ENCODE data around the gene SCGB2A2.

Gene SCGB2A2

DNA sequence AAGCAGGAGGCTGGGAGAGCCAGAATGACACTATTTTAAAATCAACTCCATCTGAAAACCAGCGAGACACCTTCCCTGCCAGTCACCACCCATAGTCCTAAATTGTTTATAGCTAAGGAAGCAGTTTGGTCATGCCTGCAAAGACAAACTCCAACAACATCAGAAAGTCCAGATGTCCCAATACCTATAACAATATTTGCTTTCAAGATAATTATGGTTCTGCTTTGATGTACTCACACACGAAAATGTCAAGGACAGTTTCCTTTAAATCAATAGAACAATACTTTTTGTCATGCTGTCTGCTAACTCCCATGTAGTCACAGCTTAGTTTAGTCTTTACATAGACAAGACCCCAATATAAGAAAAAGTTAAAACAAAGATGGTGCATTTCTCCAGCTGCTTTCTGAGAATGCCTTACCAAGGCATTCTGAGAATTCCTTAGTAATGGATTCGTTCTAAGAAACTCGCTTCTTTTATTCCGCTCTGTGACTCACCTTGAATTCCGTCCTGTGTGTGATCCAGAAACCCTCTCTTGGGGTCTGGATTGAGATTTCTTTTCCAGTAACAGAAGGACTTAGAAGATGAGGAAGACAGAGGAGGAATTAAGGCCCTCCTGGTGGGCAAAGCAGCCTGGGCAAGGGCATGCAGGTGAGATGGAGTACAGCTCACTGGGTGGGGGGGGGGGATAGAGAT is 9.6 kb upstream of the SCGB2A2 start:
- DNase-seq (ENCODE audit: low read depth): no peak
- H3K4me3 ChIP-seq (ENCODE audit: low read depth, low read length): no peak overlapping the region

GRCh38 chr11:62264004-62264403 is 6.0 kb upstream of the SCGB2A2 start:
- no peak for DNase-seq (ENCODE audit: low read depth)
- TF ChIP-seq, protein P1, sequence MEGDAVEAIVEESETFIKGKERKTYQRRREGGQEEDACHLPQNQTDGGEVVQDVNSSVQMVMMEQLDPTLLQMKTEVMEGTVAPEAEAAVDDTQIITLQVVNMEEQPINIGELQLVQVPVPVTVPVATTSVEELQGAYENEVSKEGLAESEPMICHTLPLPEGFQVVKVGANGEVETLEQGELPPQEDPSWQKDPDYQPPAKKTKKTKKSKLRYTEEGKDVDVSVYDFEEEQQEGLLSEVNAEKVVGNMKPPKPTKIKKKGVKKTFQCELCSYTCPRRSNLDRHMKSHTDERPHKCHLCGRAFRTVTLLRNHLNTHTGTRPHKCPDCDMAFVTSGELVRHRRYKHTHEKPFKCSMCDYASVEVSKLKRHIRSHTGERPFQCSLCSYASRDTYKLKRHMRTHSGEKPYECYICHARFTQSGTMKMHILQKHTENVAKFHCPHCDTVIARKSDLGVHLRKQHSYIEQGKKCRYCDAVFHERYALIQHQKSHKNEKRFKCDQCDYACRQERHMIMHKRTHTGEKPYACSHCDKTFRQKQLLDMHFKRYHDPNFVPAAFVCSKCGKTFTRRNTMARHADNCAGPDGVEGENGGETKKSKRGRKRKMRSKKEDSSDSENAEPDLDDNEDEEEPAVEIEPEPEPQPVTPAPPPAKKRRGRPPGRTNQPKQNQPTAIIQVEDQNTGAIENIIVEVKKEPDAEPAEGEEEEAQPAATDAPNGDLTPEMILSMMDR (IDR thresholded peaks at IDR 0.05; ENCODE audit: low read depth, low read length, missing control alignments): no peak

More for the DNA sequence above, 9.6 kb upstream of the SCGB2A2 start:
- TF ChIP-seq, protein P1 (IDR thresholded peaks at IDR 0.05; ENCODE audit: low read depth, low read length, missing control alignments): no peak

DNA sequence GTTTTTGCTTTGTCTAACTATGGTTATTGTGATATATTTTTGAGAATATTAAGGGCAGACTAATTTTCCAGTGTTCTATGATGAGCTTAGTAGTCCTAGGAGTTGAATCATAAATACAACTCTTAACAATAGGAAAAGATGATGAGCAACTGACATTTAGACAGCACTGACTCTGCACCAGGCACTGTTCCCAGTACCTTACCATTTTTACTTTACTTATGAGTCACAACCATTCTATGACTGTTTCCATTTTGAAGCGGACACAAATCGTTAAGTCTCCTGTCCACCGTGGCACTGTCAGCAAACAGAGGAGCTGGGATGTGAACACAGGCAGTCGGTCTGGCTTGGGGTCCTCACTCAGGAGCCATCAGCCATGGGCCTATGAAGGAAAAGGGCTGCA is 3.4 kb upstream of the SCGB2A2 start:
- TF ChIP-seq, protein P1 (IDR thresholded peaks at IDR 0.05; ENCODE audit: low read depth, low read length, missing control alignments): no peak
- no peak overlapping the region for H3K4me3 ChIP-seq (ENCODE audit: low read depth, low read length)
- no peak for DNase-seq (ENCODE audit: low read depth)

More at GRCh38 chr11:62264004-62264403, 6.0 kb upstream of the SCGB2A2 start:
- H3K4me3 ChIP-seq (ENCODE audit: low read depth, low read length): no peak overlapping the region

DNA sequence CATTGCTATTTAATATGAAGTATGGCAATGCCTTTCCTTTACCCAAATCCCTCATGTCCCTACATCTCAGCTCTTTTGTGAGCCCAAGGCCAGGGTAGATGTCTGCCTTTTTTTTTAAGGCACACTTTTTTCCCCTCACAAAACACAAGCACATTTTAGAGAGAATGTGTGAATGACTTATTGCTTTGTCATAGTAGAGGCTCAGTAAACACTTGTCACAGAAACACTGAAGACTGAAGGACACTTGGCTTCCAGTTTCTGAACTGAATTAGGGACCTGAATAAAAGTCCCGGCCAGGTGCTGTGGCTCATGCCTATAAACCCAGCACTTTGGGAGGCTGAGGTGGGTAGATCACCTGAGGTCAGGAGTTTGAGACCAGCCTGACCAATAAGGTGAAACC is 2.9 kb upstream of the SCGB2A2 start:
- TF ChIP-seq, protein P1 (IDR thresholded peaks at IDR 0.05; ENCODE audit: low read depth, low read length, missing control alignments): no peak
- no peak overlapping the region for H3K4me3 ChIP-seq (ENCODE audit: low read depth, low read length)
- DNase-seq (ENCODE audit: low read depth): no peak

- TF ChIP-seq, protein P1 (IDR thresholded peaks at IDR 0.05; ENCODE audit: low read depth, low read length, missing control alignments): no peak
- no peak overlapping the region for H3K4me3 ChIP-seq (ENCODE audit: low read depth, low read length)
These were observed 2.4 kb upstream of the SCGB2A2 start for GRCh38 chr11:62267576-62267975.

DNA sequence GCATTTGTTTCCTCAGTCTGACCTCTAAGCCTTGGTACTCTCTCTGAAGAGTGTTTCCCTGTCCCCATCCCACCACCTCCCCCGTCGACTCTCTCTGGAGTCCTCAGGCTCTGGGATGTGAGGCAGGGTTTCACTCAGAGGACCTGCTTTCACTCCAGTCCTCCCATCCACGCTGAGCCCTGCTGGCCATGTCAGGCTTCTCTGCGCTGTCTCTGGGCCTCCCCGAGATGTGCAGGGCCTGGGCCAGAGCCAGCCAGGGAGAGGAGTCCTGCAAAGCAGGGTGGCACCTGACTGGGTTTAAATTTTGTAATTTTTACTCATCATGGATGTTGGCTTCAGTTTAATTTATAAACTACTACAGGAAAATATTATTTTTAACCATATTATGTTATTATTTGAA is 3.3 kb downstream of the SCGB2A2 start:
- H3K4me3 ChIP-seq (ENCODE audit: low read depth, low read length): no peak overlapping the region
- no peak for DNase-seq (ENCODE audit: low read depth)
- TF ChIP-seq, protein P1 (IDR thresholded peaks at IDR 0.05; ENCODE audit: low read depth, low read length, missing control alignments): no peak

More at GRCh38 chr11:62267576-62267975, 2.4 kb upstream of the SCGB2A2 start:
- no peak for DNase-seq (ENCODE audit: low read depth)

DNA sequence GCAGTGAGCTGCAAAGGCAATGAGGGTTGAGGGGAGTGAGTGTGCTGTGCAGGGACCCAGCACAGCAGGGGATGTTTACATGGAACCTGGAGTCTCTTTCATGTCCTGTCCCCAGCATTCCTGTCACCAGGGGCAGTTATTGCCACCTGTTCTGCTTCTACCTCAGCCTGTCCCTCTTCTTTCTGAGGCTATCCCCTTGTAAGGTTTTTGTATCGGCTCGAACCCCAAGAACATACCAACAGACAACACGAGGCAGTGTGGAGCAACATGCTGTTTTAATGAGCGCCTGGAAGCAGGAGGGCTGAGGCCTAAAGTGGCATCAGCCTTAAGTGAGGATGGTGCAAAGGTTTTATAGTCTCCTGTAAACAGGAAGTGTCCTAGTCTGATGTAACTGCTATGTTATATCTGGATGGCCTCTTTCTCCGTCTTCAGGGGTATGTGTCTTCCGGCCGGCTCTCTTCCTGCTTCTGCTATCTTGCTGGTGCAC is 3.9 kb downstream of the SCGB2A2 start:
- no peak overlapping the region for H3K4me3 ChIP-seq (ENCODE audit: low read depth, low read length)
- TF ChIP-seq, protein P1 (IDR thresholded peaks at IDR 0.05; ENCODE audit: low read depth, low read length, missing control alignments): no peak
- no peak for DNase-seq (ENCODE audit: low read depth)

All from GM12864 (cell line).